ENCODE data around the gene ARHGEF19. TPM values are rescaled to one million over a fixed set of nuclear protein-coding genes. Genes with fewer than 3 reads are reported as not detected.

Gene ARHGEF19
- total and polyA plus RNA-seq, 10 of the 15 experiments (the other 5 are each of a cell fraction or from before 2014, with no cell fraction given): 0.15 to 2.9 (median 0.67) TPM; not detected in 1

- no peak for TF ChIP-seq CHD2 (IDR thresholded peaks at IDR 0.05; ENCODE audit: borderline replicate concordance, low read depth, low read length)
- TF ChIP-seq RAD21 (IDR thresholded peaks at IDR 0.05; ENCODE audit: insufficient read depth, low read depth, low read length): no peak
- TF ChIP-seq ZBTB40 (IDR thresholded peaks at IDR 0.05; ENCODE audit: borderline replicate concordance): no peak
- no peak for TF ChIP-seq KAT2A (conservative IDR thresholded peaks at IDR 0.05; ENCODE audit: control insufficient read depth, low read depth, low read length)
- no peak for TF ChIP-seq SMAD1 (IDR thresholded peaks at IDR 0.05; ENCODE audit: low read depth, partially characterized antibody)
- TF ChIP-seq SIN3A (IDR thresholded peaks at IDR 0.05; ENCODE audit: low read depth, low read length): peak; percentile 70
- TF ChIP-seq ZBTB11 (CRISPR knock-in tag; IDR thresholded peaks at IDR 0.05): no peak
- TF ChIP-seq E2F4 (IDR thresholded peaks at IDR 0.05; ENCODE audit: low read depth, low read length): no peak
- no peak for TF ChIP-seq ETV6 (conservative IDR thresholded peaks at IDR 0.05 in 1 of 2, IDR thresholded peaks at IDR 0.05 in 1 of 2; ENCODE audit: borderline replicate concordance in 1 of 2, low read depth in 1 of 2)
- TF ChIP-seq SP1 (IDR thresholded peaks at IDR 0.05; ENCODE audit: low read depth, low read length): peak; percentile 33
- TF ChIP-seq IKZF2 (IDR thresholded peaks at IDR 0.05): no peak
- peak in 1 of 3 experiments; percentile 1; a peak in 1 of 6 replicates for TF ChIP-seq CTCF (IDR thresholded peaks at IDR 0.05 in 2 of 3, conservative IDR thresholded peaks at IDR 0.05 in 1 of 3; ENCODE audit: control insufficient read depth in 2 of 3, extremely low read depth in 1 of 3, insufficient read depth in 1 of 3, low read depth in 3 of 3, low read length in 3 of 3)
- no peak for TF ChIP-seq PAX5 (IDR thresholded peaks at IDR 0.05; ENCODE audit: borderline replicate concordance, low read depth, low read length)
- no peak for TF ChIP-seq CHD4 (IDR thresholded peaks at IDR 0.05)
- peak; percentile 93 for TF ChIP-seq MEF2B (IDR thresholded peaks at IDR 0.05; ENCODE audit: partially characterized antibody, poor library complexity, severe bottlenecking)
- peak; percentile 51 for TF ChIP-seq DPF2 (IDR thresholded peaks at IDR 0.05)
- TF ChIP-seq ZNF217 (IDR thresholded peaks at IDR 0.05): no peak
- TF ChIP-seq ATF7 (IDR thresholded peaks at IDR 0.05; ENCODE audit: low read depth): no peak
- no peak for TF ChIP-seq FOXM1 (IDR thresholded peaks at IDR 0.05; ENCODE audit: low read depth, low read length)
These were observed 24.3 kb upstream of the ARHGEF19 start, which contains the start of gene CPLANE2 (continued) for GRCh38 chr1:16236511-16237342.

Data from GM12878 (cell line).